Measurements from ENCODE around the gene ERO1B.

Gene ERO1B

DNA sequence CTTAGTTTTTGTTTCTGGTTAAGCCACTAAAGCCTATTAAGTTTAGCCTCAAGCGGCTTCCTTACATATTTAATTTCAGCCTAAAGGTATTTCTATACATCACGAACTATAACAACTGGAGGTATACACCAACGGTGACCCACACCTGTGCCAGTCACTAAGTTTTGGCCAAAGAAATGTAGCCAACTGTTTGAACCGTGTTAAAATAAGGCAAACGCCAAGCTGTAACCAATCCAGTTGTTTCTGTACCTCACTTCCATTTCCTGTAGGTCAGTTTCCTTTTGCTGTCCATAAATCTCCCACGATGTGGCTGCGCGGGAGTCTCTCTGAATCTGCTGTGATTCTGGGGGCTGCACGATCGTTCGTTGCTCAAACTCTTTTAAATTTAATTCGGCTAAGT lies 5.6 kb upstream of the ERO1B start:
- DNase-seq (ENCODE audit: low read depth) = no peak
- TF ChIP-seq, protein P1, sequence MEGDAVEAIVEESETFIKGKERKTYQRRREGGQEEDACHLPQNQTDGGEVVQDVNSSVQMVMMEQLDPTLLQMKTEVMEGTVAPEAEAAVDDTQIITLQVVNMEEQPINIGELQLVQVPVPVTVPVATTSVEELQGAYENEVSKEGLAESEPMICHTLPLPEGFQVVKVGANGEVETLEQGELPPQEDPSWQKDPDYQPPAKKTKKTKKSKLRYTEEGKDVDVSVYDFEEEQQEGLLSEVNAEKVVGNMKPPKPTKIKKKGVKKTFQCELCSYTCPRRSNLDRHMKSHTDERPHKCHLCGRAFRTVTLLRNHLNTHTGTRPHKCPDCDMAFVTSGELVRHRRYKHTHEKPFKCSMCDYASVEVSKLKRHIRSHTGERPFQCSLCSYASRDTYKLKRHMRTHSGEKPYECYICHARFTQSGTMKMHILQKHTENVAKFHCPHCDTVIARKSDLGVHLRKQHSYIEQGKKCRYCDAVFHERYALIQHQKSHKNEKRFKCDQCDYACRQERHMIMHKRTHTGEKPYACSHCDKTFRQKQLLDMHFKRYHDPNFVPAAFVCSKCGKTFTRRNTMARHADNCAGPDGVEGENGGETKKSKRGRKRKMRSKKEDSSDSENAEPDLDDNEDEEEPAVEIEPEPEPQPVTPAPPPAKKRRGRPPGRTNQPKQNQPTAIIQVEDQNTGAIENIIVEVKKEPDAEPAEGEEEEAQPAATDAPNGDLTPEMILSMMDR (IDR thresholded peaks at IDR 0.05; ENCODE audit: insufficient read depth, low read depth, low read length, missing control alignments) = no peak
- H3K4me3 ChIP-seq (ENCODE audit: low read depth, low read length) = no peak overlapping the region

DNA sequence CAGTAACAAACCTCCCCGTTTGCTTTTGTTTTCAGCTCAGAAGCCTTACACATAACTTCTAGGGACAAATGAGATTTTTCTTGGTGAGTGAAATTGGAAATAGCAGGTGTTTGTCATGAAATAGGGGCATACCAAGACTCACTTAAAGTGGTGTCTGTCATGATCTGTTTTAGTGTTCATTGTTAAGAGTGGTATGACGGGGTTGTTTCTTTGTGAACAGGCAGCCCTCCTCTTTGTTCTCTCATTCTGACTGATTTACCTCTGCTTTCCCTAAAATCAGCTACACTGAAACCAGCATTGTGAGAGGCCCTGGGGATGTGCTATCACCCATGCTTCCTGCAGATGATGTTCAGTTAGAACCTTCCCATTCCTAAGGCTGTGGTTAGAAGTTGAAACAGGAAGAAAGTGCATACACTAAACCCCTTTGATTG lies 2.5 kb upstream of the ERO1B start:
- TF ChIP-seq, protein P1 (IDR thresholded peaks at IDR 0.05; ENCODE audit: insufficient read depth, low read depth, low read length, missing control alignments) = no peak
- peak overlapping the region; percentile 38 for H3K4me3 ChIP-seq (ENCODE audit: low read depth, low read length)
- DNase-seq (ENCODE audit: low read depth) = peak; percentile 92

DNA sequence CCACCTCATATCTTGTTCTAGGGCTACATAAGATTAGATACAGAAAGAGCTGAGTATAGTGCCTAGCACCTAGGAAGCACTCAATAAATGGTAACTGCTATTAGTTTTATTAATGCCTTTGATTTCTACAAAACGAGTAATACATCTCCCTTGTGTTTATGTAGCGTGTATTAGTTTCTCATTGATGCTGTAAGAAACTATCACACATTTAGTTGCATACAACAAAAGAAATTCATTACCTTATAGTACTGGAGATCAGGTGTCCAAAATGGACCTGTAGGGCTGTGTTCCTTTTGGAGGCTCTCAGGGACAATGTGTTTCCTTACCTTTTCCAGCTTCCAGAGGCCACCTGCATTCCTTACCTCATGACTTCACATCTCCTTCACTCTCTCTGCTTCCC lies 961 bp upstream of the ERO1B start:
- H3K4me3 ChIP-seq (ENCODE audit: low read depth, low read length) = peak overlapping the region; percentile 81
- TF ChIP-seq, protein P1 (IDR thresholded peaks at IDR 0.05; ENCODE audit: insufficient read depth, low read depth, low read length, missing control alignments) = no peak
- DNase-seq (ENCODE audit: low read depth) = no peak

DNA sequence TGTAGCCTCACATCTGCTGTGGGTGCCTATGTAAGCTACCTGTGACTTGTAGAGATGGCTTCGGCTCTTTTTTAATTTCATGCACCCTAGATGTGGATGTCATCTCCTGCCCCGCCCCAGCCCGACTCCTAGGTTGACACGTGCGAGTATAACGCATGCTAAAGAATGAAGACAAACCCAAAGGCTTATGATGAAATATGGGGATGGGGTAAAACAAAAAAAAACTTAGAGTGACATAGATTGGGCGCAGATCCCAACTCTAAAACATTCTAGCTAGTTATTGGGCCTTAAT lies 613 bp upstream of the ERO1B start:
- peak; percentile 71 for DNase-seq (ENCODE audit: low read depth)
- TF ChIP-seq, protein P1 (IDR thresholded peaks at IDR 0.05; ENCODE audit: insufficient read depth, low read depth, low read length, missing control alignments) = no peak
- peak overlapping the region; percentile 81 for H3K4me3 ChIP-seq (ENCODE audit: low read depth, low read length)

DNA sequence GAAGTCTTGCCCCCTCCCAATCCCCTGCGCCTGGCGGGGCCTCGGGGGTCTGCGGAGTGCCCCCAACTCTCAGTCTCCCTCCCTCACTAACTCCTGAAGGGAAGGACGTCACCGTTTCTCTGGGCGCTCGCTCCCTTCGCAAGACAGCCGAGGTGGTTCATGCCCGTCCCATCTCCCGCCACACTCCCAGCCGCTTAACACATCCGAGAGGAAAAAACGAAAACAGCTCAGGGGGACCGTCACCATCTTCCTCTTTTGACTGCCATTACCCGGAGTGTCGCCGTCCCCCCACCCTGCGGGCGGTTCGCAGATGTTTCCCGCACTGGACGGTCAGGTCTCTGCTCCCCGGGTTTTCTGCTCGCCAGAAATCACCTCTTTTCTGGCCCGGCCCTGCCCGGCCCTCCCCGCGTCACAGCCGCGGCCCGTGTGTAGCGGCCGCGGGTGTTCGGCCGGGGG lies 532 bp downstream of the ERO1B start:
- DNase-seq (ENCODE audit: low read depth) = peak; percentile 43
- H3K4me3 ChIP-seq (ENCODE audit: low read depth, low read length) = peak overlapping the region; percentile 87

DNA sequence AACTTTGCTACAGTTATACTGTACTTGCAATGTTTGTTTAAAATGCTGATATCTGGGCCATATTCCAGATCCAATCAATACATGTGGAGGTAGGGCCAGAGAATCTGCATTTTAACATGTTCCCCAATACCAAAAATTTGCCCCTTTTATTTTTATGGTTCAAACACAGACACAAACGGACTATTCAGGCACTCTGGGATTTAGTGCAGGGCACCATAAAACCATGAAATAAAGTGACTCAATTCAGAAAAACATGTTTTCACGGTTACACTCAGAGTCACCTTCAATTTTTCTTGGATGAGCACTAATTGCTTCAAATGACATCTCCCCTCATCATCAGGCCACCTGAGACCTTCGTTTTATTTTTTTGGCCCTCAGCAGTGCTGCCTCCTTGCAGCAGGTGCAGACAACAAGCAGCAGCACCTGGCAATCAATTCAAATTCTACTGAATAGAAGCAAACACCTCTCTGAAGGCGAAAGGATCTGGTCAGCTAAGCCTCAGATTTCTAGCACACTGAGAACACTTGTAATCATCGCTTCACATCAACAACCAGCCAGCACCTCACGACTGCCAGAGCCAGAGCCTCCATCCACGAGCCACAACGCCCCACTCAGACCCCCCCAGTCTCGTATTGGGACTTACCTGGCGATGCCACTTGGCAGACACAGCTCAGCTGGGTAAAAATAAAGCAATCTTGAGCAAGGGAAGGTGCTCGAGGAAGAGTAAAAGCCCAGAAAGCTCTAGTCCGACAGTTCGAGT lies 1.1 kb downstream of the ERO1B start:
- peak overlapping the region; percentile 87 for H3K4me3 ChIP-seq (ENCODE audit: low read depth, low read length)
- DNase-seq (ENCODE audit: low read depth) = peak; percentile 48
- TF ChIP-seq, protein P1 (IDR thresholded peaks at IDR 0.05; ENCODE audit: insufficient read depth, low read depth, low read length, missing control alignments) = no peak

More for the DNA sequence above, 532 bp downstream of the ERO1B start:
- TF ChIP-seq, protein P1 (IDR thresholded peaks at IDR 0.05; ENCODE audit: insufficient read depth, low read depth, low read length, missing control alignments) = no peak

DNA sequence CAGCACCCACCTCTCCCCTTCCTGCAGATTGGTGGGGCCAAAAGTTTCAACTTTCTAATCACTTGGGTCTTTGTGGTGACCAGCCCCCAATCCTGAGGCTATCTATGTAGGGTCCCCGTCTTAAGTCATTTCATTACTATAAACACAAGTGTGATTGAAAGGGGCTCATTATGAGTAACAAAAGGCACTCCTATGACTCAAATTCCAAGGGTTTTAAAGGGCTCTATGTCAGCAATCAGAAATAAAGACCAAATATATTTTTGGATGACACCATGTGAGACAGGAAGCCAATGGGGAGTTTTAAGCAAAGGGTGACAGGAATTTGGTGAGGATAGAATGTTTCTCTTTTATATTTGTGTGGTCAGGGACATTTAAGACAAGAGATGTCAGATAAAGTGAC lies 6.2 kb downstream of the ERO1B start:
- DNase-seq (ENCODE audit: low read depth) = peak; percentile 20
- TF ChIP-seq, protein P1 (IDR thresholded peaks at IDR 0.05; ENCODE audit: insufficient read depth, low read depth, low read length, missing control alignments) = no peak
- no peak overlapping the region for H3K4me3 ChIP-seq (ENCODE audit: low read depth, low read length)

All from GM12865 (cell line).